Tibial artery (tissue), 4 donors: ENCODE data around the gene GPR149.

Experiments used
- DNase-seq, 2 donors: peaks; one replicate each; pipeline ENCODE4 v3.0.0-alpha.2; 2019
- H3K27ac ChIP-seq, 2 donors: fragments of 200-600 bp; sonication (generic) in 1 of 2; 1 replicate in 1 of 2; 2 replicates in 1 of 2; pipeline ENCODE4 v1.5.1; 2018 to 2019; ENCODE audit warnings: mild to moderate bottlenecking in 1 of 2
- H3K27me3 ChIP-seq, 2 donors: fragments of 200-600 bp; sonication (generic) in 1 of 2; one replicate each; pipeline versions ENCODE4 v1.5.1 to v1.6.0; 2016 to 2019
- H3K36me3 ChIP-seq, 3 donors: fragments of 200-600 bp; sonication (generic) in 2 of 3; one replicate each; pipeline ENCODE4 v1.5.1; 2016 to 2019; ENCODE audit warnings: mild to moderate bottlenecking in 2 of 3
- H3K4me1 ChIP-seq, 4 donors: fragments of 200-600 bp; sonication (generic) in 2 of 4; 1 replicate in 3 of 4; 2 replicates in 1 of 4; pipeline ENCODE4 v1.5.1; 2016 to 2019
- H3K4me3 ChIP-seq, 2 donors: fragments of 200-600 bp; sonication (generic) in 1 of 2; 1 replicate in 1 of 2; 2 replicates in 1 of 2; pipeline ENCODE4 v1.5.1; 2018 to 2019; ENCODE audit warnings: mild to moderate bottlenecking in 2 of 2
- H3K9me3 ChIP-seq, 3 donors: fragments of 200-600 bp; sonication (generic) in 1 of 3; one replicate each; pipeline ENCODE4 v1.5.1; 2016 to 2019
- CTCF ChIP-seq, 2 experiments: fragments of 200-600 bp in 1 of 2; fragments of 450-650 bp in 1 of 2; IDR thresholded peaks; one replicate each; pipeline ENCODE4 v1.5.1; 2017 to 2019; ENCODE audit warnings: antibody characterized with exemption in 2 of 2, mild to moderate bottlenecking in 1 of 2, moderate library complexity in 1 of 2
- intact Hi-C: fragments of 100-400 bp; cut with DNase I; formaldehyde crosslinking; loops from one replicate; pipeline ENCODE4 v1.15.0; 2023; ENCODE audit warnings: low total_unique reads

Gene GPR149

GRCh38 chr3:154398084-154398967 is 31.7 kb downstream of the GPR149 start:
- Histone ChIP-seq H3K27me3 (no peaks in the 10 kb centered on the region), H3K27ac (no peak overlapping the region), H3K4me1 (no peaks in the 10 kb centered on the region), H3K4me3 (no peak overlapping the region), H3K36me3 (no peaks in the 10 kb centered on the region), H3K9me3 (no peaks in the 10 kb centered on the region)
- intact Hi-C loops = no loop called here
- no peak for TF ChIP-seq CTCF (IDR thresholded peaks at IDR 0.05)
- no peak for DNase-seq

- DNase-seq = no peak
- intact Hi-C loops = no loop called here
- H3K27ac ChIP-seq = no peak overlapping the region
- H3K27me3 ChIP-seq = no peaks in the 10 kb centered on the region
- no peak for TF ChIP-seq CTCF (IDR thresholded peaks at IDR 0.05)
- H3K4me1 ChIP-seq = no peaks in the 10 kb centered on the region
- no peak overlapping the region for H3K4me3 ChIP-seq
- H3K36me3 ChIP-seq = no peaks in the 10 kb centered on the region
- H3K9me3 ChIP-seq = no peaks in the 10 kb centered on the region
Measured at GRCh38 chr3:154389861-154390260, 40.1 kb downstream of the GPR149 start.

- no peak for TF ChIP-seq CTCF (IDR thresholded peaks at IDR 0.05)
- no peak for DNase-seq
- intact Hi-C loops = no loop called here
Measured at GRCh38 chr3:154384479-154384878, 45.5 kb downstream of the GPR149 start.

GRCh38 chr3:154378311-154378710 is 51.7 kb downstream of the GPR149 start:
- Histone ChIP-seq H3K9me3 (no peaks in the 10 kb centered on the region), H3K27me3 (no peaks in the 10 kb centered on the region), H3K36me3 (no peaks in the 10 kb centered on the region), H3K27ac (no peak overlapping the region), H3K4me3 (no peak overlapping the region), H3K4me1 (no peaks in the 10 kb centered on the region)
- no peak for DNase-seq
- intact Hi-C loops = no loop called here
- TF ChIP-seq CTCF (IDR thresholded peaks at IDR 0.05) = no peak

More at GRCh38 chr3:154384479-154384878, 45.5 kb downstream of the GPR149 start:
- Histone ChIP-seq H3K9me3 (no peaks in the 10 kb centered on the region), H3K36me3 (no peaks in the 10 kb centered on the region), H3K4me3 (no peak overlapping the region), H3K4me1 (no peaks in the 10 kb centered on the region), H3K27ac (no peak overlapping the region), H3K27me3 (no peaks in the 10 kb centered on the region)

- Histone ChIP-seq H3K9me3 (peaks cover 0 to 9% (median 0%) of the 10 kb centered on the region in 3 donors), H3K27me3 (no peaks in the 10 kb centered on the region), H3K4me1 (no peaks in the 10 kb centered on the region), H3K27ac (no peak overlapping the region), H3K4me3 (no peak overlapping the region), H3K36me3 (no peaks in the 10 kb centered on the region)
- no peak for TF ChIP-seq CTCF (IDR thresholded peaks at IDR 0.05)
- intact Hi-C loops = no loop called here
- DNase-seq = no peak
Measured at GRCh38 chr3:154367221-154367620, 62.8 kb downstream of the GPR149 start.
